HG02981 (cell line): ENCODE measurements around the gene TMED6.
"Not testable (repeated sequence)": the region's sequence is repeated elsewhere in the genome, so short reads cannot be mapped to it uniquely, and the experiment has no call there.

Source experiments
- ATAC-seq: cut with Tn5 transposase; IDR thresholded peaks from one replicate; pipeline ENCODE4 v1.9.1; 2021; ENCODE audit warnings: mild to moderate bottlenecking, moderate library complexity; ENCODE audit not compliant: unreplicated experiment

Gene TMED6

GRCh38 chr16:69363281-69363717 lies 11.7 kb upstream of the TMED6 start:
- no peak for ATAC-seq

- not testable (repeated sequence) for ATAC-seq
These were observed 8.5 kb upstream of the TMED6 start for GRCh38 chr16:69360070-69360469.

- ATAC-seq = no peak
These were observed 951 bp downstream of the TMED6 start for GRCh38 chr16:69350536-69351133.

GRCh38 chr16:69349536-69349935 lies 2.0 kb downstream of the TMED6 start:
- no peak for ATAC-seq

GRCh38 chr16:69348222-69348621 lies 3.4 kb downstream of the TMED6 start:
- ATAC-seq = no peak

- ATAC-seq = no peak
These were observed 4.9 kb downstream of the TMED6 start for GRCh38 chr16:69346683-69347082.

- ATAC-seq = no peak
These were observed 5.7 kb downstream of the TMED6 start for GRCh38 chr16:69345923-69346322.

- no peak for ATAC-seq
These were observed 7.4 kb downstream of the TMED6 start for GRCh38 chr16:69344171-69344570.

- ATAC-seq = no peak
These were observed 11.4 kb downstream of the TMED6 start for GRCh38 chr16:69340095-69340644.

- ATAC-seq = peak; percentile 91
These were observed 12.1 kb downstream of the TMED6 start, which contains the start of the genes COG8 and NIP7 for GRCh38 chr16:69339289-69340094. Gene COG8, minus strand, starts transcription at chr16:69339564. Its CDS starts 12 bp downstream, at chr16:69339552. Gene NIP7, plus strand, starts transcription at chr16:69339772. Its CDS starts 58 bp downstream, at chr16:69339830.

- no peak for ATAC-seq
These were observed 12.9 kb downstream of the TMED6 start for GRCh38 chr16:69338557-69339288.

- ATAC-seq = no peak
These were observed 16.9 kb downstream of the TMED6 start for GRCh38 chr16:69334696-69335095.

GRCh38 chr16:69330286-69331109 lies 21.1 kb downstream of the TMED6 start, which contains the start of gene PDF:
Gene PDF, minus strand, starts transcription at chr16:69330588. Its CDS starts 18 bp downstream, at chr16:69330570.
- peak; percentile 92 for ATAC-seq

GRCh38 chr16:69329369-69330285 lies 22.0 kb downstream of the TMED6 start:
- ATAC-seq = peak; percentile 27

GRCh38 chr16:69328854-69329316 lies 22.7 kb downstream of the TMED6 start:
- no peak for ATAC-seq

- no peak for ATAC-seq
These were observed 23.8 kb downstream of the TMED6 start for GRCh38 chr16:69327585-69328310.

- no peak for ATAC-seq
These were observed 25.3 kb downstream of the TMED6 start for GRCh38 chr16:69326172-69326873.

GRCh38 chr16:69325784-69326171 lies 25.8 kb downstream of the TMED6 start:
- no peak for ATAC-seq
